Hematopoietic multipotent progenitor cell treated with erythropoietin and hydrocortisone succinate and interleukin-3 and kit ligand, for 17 days (in vitro differentiated cells): ENCODE results near the gene NOL9.

Source experiments
- DNase-seq: peaks from one replicate; pipeline ENCODE4 v3.0.0-alpha.2; 2015; ENCODE audit warnings: low spot score

The NOL9 gene

DNA sequence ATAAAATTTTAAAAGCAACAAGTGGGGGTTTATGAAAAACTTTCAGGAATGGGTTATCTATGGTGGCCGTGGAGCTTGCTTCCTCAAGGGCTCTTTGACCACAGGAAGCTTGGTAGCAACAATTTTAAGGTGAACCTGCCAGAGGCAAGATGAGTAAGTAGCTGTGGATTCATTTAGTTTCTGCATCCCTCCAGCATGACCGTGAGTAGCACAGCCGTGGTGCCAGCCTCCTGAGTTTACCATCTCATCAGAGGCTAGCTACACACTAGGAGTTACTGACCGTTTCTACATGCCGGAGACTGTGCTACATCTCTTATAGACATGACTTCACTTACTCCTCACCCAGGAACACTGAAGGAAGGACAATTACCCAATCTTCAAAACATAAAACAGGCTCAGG is 32.8 kb downstream of the NOL9 start:
- DNase-seq: no peak

DNA sequence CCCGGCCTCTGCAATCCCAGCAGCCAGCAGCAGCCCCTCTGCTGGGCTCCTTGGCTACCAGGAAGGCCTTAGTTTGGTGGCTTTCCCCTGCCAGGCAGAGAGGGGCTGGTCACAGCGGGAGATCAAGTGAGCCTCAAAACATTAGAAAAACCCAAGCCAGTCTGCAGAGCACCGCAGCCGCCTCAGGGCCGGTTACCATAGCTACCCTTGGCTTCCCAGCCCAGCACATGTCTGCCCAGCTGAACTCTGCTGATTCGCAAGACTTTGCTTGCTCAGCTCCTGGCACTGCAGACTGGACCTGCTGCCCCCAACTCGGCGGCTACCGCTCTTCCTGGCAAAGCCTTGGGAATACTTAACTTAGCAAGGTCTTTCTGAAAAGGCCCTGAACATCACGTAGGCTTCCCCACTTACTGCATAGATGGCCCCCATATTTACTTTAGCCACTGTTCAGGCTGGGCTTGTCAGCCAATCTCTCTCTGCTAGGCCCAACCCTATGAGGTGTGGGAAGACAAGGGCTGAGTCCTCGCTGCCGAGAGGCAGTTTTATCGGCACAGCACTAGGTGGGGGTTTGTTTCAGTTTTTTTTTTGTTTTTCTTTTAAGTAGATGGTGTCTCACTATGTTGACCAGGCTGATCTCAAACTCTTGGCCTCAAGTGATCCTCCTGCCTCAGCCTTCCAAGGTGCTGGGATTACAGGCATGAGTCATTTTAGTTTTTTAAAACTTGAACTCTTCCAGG is 34.2 kb downstream of the NOL9 start:
- DNase-seq: no peak

- no peak for DNase-seq
Observed at GRCh38 chr1:6519491-6519934, 34.8 kb downstream of the NOL9 start.

- no peak for DNase-seq
Observed at GRCh38 chr1:6517435-6517851, 36.9 kb downstream of the NOL9 start.

DNA sequence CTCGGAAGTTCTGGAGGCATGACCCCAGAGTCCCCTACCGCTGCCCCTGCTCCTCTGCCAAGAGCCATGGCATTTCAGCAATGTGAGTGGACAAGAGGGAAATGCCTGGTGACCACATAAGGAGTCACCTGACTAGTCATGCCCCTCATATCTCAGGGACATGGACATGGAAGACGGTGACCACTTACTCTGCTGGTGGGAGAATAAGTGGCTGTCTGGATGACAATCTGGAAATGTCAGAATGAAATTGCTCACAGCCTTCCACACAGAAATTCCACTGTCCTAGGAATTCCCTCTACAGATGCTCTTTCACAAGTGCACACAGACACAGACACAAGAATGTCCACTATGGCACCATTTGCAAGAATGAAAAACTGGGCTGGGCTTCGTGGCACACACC is 38.5 kb downstream of the NOL9 start:
- DNase-seq: no peak

GRCh38 chr1:6513320-6513801 is 41.0 kb downstream of the NOL9 start:
- DNase-seq: no peak

GRCh38 chr1:6512908-6513280 is 41.4 kb downstream of the NOL9 start:
- DNase-seq: no peak

DNA sequence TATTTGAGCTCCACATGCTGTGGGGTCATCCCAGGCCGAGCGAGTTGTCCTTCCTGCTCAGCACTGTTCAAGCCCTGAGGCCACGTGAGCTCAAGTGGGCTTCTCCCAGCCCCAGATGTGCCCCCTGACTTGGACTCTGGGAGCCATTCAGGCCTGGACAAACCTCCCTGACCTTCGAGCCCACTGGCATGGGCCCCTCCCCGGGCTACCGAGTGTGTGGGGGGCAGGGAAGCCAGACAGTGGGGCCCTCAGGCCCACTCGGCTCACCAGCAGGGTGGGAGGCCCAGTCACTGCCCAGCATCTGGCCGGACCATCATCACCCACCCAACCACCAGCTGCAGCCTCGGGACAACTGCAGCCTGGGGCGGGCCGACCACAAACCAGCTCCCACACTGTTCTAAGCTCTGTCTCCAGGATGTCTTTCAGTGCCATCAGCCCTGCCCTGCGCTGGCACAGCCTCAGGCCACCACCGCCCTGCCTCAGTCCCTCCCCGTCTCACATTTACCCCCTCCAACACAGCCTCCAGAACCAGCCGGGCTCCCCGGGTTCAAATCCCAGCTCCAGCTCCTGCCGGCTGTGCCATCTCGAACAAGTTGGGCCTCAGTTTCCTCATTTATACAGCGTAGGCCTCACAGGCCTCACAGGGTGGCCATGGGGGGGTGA is 41.9 kb downstream of the NOL9 start:
- no peak for DNase-seq

GRCh38 chr1:6511561-6512244 is 42.6 kb downstream of the NOL9 start:
- no peak for DNase-seq

DNA sequence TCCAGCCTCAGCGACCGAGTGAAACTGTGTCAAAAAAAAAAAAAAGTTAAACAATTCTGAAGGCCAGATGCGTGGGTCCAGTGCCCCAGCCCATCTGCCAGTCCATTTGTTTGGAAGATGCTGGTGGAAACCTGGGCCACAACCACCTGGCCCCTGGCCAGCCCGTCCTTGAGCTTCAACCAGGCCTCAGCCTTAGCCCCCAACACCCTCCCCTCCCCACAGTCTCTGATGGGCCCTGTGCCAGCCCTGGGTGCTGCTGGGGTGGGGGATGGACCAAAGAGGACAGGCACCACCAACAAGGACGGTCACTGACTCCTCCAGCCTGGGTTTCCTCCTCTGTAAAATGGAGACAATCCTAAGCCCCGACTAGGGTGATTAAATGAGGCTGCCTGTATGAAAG is 43.3 kb downstream of the NOL9 start:
- DNase-seq: no peak

DNA sequence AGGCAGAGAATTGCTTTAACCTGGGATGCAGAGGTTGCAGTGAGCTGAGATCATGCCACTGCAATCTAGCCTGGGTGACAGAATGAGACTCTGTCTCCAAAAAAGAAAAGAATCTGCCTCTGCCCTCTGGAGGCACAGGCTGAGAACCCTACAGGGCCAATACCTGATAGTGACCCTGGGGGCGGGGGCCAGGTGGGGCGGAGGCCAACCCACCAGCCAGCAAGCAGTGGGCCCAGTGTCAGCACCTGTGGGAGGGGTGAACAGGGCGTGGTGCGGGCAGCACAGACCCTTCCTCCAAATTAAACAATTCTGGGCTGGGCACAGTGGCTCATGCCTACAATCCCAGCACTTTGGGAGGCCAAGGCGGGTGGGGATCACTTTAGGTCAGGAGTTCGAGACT is 43.8 kb downstream of the NOL9 start:
- DNase-seq: no peak

DNA sequence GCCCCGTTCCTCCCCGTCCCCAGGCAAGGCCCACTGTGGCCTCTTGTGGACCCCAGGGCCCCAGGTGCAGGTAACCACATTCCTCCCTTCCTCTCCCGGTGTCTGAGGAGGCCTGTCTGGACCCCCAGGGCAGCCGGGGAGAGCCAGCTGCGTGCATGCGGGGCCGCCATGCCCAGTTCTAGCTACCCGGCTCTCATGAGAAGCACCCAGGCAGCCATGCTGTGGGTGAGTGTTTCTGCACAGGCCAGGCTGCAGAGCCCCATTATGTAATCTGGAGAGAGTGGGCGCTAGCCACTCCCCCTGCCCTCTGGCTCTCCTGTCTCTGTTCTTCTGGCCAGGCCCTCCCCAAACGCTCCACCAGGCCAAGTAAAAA is 44.4 kb downstream of the NOL9 start:
- DNase-seq: no peak

- no peak for DNase-seq
Observed at GRCh38 chr1:6509220-6509918, 44.9 kb downstream of the NOL9 start.

DNA sequence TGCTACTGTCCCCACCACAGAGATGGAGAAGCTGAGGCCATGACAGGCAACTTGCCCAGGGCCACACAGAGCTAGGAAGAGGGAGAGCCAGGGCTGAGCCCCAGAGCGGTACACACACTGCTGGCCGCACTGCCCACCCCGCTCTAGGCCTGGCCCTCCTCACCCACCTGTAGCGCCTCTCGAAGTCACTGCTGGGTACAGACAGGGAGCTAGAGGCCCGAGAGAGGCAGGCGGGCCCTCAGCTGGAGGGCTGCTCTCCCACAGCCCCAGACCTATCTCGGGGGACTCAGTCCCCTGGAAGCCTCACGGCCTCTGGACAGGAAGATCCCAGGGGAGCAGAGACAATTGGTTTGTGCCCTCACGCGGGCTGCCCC is 45.5 kb downstream of the NOL9 start:
- no peak for DNase-seq

DNA sequence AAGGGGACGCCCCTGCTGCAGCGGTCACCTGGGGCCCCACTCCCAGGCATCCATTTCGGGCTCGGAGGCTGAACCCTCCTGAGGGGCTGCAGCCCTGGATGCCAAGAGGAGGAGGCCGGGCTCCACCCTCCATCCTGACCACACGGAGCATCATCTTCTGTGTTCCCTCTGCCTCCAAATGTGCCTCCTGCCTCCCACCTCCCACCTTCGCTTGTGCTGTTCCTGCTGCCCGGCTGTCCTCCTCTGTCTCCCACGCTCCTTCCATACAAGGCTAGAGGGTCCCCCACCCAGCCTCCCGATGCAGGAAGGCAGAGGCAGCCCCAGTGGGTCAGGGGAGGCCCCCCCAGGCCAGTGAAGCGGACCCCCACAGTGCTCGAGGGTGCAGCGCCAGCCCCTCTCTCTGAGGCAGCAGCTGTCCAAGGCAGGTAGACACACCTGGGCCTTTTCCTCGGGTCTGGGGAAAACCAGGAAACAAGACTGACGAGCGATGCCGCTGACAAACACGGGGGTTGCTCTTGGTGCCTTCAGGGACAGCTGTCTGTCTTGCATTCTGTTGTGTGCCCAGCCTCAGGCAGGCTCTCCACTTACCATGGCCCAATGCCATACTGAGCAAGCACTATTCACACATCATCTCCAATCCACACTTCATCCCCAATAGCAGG is 46.0 kb downstream of the NOL9 start:
- no peak for DNase-seq

- DNase-seq: no peak
Observed at GRCh38 chr1:6507461-6507911, 46.8 kb downstream of the NOL9 start.

DNA sequence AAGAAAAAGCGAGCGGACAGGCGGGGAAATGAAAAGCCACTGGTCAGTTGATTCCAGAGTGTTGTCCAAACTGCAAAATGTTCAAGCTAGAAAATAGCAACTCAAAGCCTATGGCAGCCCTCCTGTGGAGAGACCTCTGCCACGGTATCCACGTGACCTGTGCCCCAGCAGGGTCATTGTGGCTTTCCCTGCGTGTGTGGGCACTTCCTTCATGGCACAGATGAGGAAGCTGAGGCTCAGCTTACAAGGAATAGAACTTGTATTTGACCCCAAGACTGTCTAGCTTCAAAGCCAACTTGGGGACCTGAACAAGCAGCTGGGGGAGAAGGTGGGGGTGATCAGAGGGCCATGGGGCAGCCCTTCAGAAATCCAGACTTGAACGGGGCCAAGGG is 47.3 kb downstream of the NOL9 start:
- no peak for DNase-seq

DNA sequence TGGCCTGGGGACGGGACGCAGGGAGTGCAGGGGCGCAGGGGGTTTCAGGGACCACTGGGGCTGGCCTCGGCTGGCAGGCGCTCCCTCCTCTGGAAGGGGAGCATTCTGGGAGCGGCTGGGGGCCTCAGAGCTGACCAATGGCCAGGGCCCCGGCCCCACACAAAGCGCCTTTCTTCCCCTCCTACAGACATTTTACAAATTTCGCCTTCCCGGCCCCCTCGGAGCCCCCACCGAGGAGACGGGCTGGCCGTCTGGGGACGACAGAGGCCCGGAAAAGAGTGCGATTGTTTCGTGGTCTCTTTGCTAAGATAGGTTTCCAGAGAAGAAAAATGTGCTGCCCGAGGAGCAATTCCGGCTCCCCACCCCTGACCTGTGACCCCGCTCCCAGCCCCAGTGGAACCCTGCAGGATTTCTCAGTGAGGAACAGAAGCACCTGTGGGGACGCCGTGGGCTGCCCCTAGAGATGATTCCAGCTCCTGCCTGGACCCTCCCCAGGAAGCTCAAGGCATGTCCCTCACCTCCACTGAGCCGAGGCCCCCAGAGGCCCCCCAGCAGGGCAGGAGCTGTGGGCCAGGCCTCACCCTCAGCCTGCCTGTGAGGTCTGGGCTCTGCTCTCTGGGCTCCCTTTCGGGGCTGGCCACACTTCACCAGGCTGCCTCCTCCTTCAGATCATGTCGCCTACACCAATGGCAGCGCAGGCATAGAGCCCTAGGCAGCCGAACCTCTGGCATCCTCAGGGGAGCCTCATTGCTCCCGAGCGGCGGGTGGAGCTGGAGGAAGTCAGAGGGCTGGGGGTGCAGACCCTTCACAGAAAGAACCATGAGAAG is 47.9 kb downstream of the NOL9 start:
- DNase-seq: no peak

- DNase-seq: no peak
Observed at GRCh38 chr1:6505367-6506209, 48.7 kb downstream of the NOL9 start.

- DNase-seq: no peak
Observed at GRCh38 chr1:6504887-6505286, 49.4 kb downstream of the NOL9 start.
